K562 (cell line): ENCODE results near the gene CRACDL.

Source experiments
- CC2D1A ChIP-seq: fragments of 450-650 bp; IDR thresholded peaks from 2 replicates; pipeline ENCODE4 v1.6.1; 2017; ENCODE audit warnings: mild to moderate bottlenecking
- CTCF ChIP-seq, 3 experiments: IDR thresholded peaks in 2 of 3; conservative IDR thresholded peaks in 1 of 3; 2 replicates each; pipeline ENCODE4 v1.5.1; 2011 to 2012; ENCODE audit warnings: low read length in 3 of 3, mild to moderate bottlenecking in 3 of 3, control low read depth in 2 of 3, improper control_type of control experiment in 1 of 3, inconsistent platforms in 1 of 3, low read depth in 1 of 3, mixed read lengths in 1 of 3, moderate library complexity in 1 of 3; ENCODE audit not compliant: insufficient read depth in 2 of 3
- DIDO1 ChIP-seq: fragments of 450-650 bp; IDR thresholded peaks from 2 replicates; pipeline ENCODE4 v1.6.1; 2016; ENCODE audit warnings: low read depth, missing biosample characterization, missing genetic modification characterization
- FOXP4 ChIP-seq: sonication (generic); formaldehyde crosslinking; IDR thresholded peaks from 2 replicates; pipeline ENCODE4 v1.8.0; 2022; ENCODE audit warnings: mild to moderate bottlenecking, missing genetic modification reagents, borderline replicate concordance
- HDAC1 ChIP-seq, 2 experiments: fragments of 450-650 bp; IDR thresholded peaks; 2 replicates each; pipeline ENCODE4 v1.6.1; 2016 to 2017; ENCODE audit warnings: inconsistent platforms in 1 of 2, mild to moderate bottlenecking in 1 of 2, moderate library complexity in 1 of 2
- NKRF ChIP-seq: fragments of 450-650 bp; IDR thresholded peaks from 2 replicates; pipeline ENCODE4 v1.6.1; 2016; ENCODE audit warnings: borderline replicate concordance
- RFX5 ChIP-seq: IDR thresholded peaks from 2 replicates; pipeline ENCODE4 v1.6.1; 2011; ENCODE audit warnings: low read depth, mild to moderate bottlenecking, improper control_type of control experiment, low read length
- RNF219 ChIP-seq: fragments of 250-450 bp; sonication (Bioruptor Pico); IDR thresholded peaks from 2 replicates; pipeline ENCODE4 v1.5.0; 2022; ENCODE audit warnings: mild to moderate bottlenecking
- SAFB2 ChIP-seq: fragments of 200-400 bp; formaldehyde crosslinking; IDR thresholded peaks from 2 replicates; pipeline ENCODE4 v1.6.1; 2018; ENCODE audit warnings: borderline replicate concordance, low read length, low read depth, moderate library complexity; ENCODE audit not compliant: severe bottlenecking
- ZNF124 ChIP-seq: sonication (generic); formaldehyde crosslinking; IDR thresholded peaks from 2 replicates; pipeline ENCODE4 v1.8.1; 2022; ENCODE audit warnings: missing genetic modification reagents
- ZNF232 ChIP-seq: sonication (generic); formaldehyde crosslinking; IDR thresholded peaks from 2 replicates; pipeline ENCODE4 v1.8.0; 2022; ENCODE audit warnings: mild to moderate bottlenecking, missing genetic modification reagents

GRCh38 chr2:98749066-98749450, 187.0 kb downstream of the CRACDL start:
- TF ChIP-seq HDAC1 (IDR thresholded peaks at IDR 0.05) (no peak), ZNF232 (CRISPR knock-in tag) (no peak), FOXP4 (no peak), NKRF (no peak), CC2D1A (no peak), RFX5 (no peak), DIDO1 (tag) (no peak), ZNF124 (no peak), CTCF (IDR thresholded peaks at IDR 0.05 in 2 of 3, conservative IDR thresholded peaks at IDR 0.05 in 1 of 3; ENCODE audit: insufficient read depth in 2 of 3, low read depth in 1 of 3, low read length in 3 of 3) (no peak), SAFB2 (no peak), RNF219 (no peak)
